HepG2 (cell line): ENCODE results near the gene NKPD1. TPM values are rescaled to one million over a fixed set of nuclear protein-coding genes. Genes with fewer than 3 reads are reported as not detected.

ENCODE experiments used
- FOSL1 ChIP-seq: sonication (generic); formaldehyde crosslinking; IDR thresholded peaks from 2 replicates; pipeline ENCODE4 v1.9.0; 2021; ENCODE audit warnings: missing genetic modification reagents, borderline replicate concordance
- KIAA2018 ChIP-seq: sonication (generic); formaldehyde crosslinking; IDR thresholded peaks from 2 replicates; pipeline ENCODE4 v1.5.0; 2020; ENCODE audit warnings: mild to moderate bottlenecking, missing genetic modification reagents, borderline replicate concordance
- MAF1 ChIP-seq: sonication (generic); formaldehyde crosslinking; IDR thresholded peaks from 2 replicates; pipeline ENCODE4 v1.5.0; 2020; ENCODE audit warnings: missing genetic modification reagents, borderline replicate concordance
- MYC ChIP-seq: sonication (generic); formaldehyde crosslinking; IDR thresholded peaks from 2 replicates; pipeline ENCODE4 v1.9.0; 2021; ENCODE audit warnings: missing genetic modification reagents, borderline replicate concordance
- NCOR1 ChIP-seq: fragments of 200-600 bp; sonication (generic); IDR thresholded peaks from 2 replicates; pipeline ENCODE4 v1.7.0; 2017; ENCODE audit warnings: antibody characterized with exemption, low read length, borderline replicate concordance
- NR2F2 ChIP-seq: IDR thresholded peaks from 2 replicates; pipeline ENCODE4 v1.6.1; 2012; ENCODE audit warnings: low read depth, inconsistent platforms, borderline replicate concordance
- SMARCC2 ChIP-seq: fragments of 450-650 bp; IDR thresholded peaks from 2 replicates; pipeline ENCODE4 v1.6.1; 2017; ENCODE audit warnings: antibody characterized with exemption, mild to moderate bottlenecking
- ZNF253 ChIP-seq: sonication (generic); formaldehyde crosslinking; IDR thresholded peaks from 2 replicates; pipeline ENCODE4 v1.8.0; 2022; ENCODE audit warnings: mild to moderate bottlenecking, missing genetic modification reagents, borderline replicate concordance
- ZNF318 ChIP-seq: sonication (generic); formaldehyde crosslinking; IDR thresholded peaks from 2 replicates; pipeline ENCODE4 v1.4.0; 2020; ENCODE audit warnings: mild to moderate bottlenecking, missing genetic modification reagents
- ZNF350 ChIP-seq: sonication (generic); formaldehyde crosslinking; IDR thresholded peaks from 2 replicates; pipeline ENCODE4 v1.4.0; 2020; ENCODE audit warnings: mild to moderate bottlenecking, low read depth, missing genetic modification reagents, borderline replicate concordance
- ZNF550 ChIP-seq: sonication (generic); formaldehyde crosslinking; IDR thresholded peaks from 2 replicates; pipeline ENCODE4 v1.4.0; 2020; ENCODE audit warnings: mild to moderate bottlenecking, missing genetic modification reagents, borderline replicate concordance
- ZSCAN12 ChIP-seq: sonication (generic); formaldehyde crosslinking; IDR thresholded peaks from 2 replicates; pipeline ENCODE4 v1.9.0; 2021; ENCODE audit warnings: mild to moderate bottlenecking, missing genetic modification reagents
- polyA plus RNA-seq, 8 experiments: library from polyadenylated mRNA; depleted of rRNA in 3 of 8; stranded (reverse) in 7 of 8; unstranded in 1 of 8; fragments of >200 nt; fragmentation: Illumina TruSeq in 4 of 8; extraction: Trizol in 4 of 8; gene quantifications; 2 replicates each; pipeline versions ENCODE4 v1.2.1 to v1.2.3, GENCODE V29; 2011 to 2016; ENCODE audit warnings: low read depth in 4 of 8, missing spikeins in 1 of 8, mixed read lengths in 1 of 8; ENCODE audit not compliant: insufficient read depth in 1 of 8
- total RNA-seq, 5 experiments: library from RNA; depleted of rRNA; stranded (reverse); fragments of >200 nt; fragmentation: Illumina TruSeq; extraction: Trizol; gene quantifications; 2 replicates each; pipeline ENCODE4 v1.2.3, GENCODE V29; 2016; ENCODE audit warnings: low read depth in 1 of 5

The NKPD1 gene
- total and polyA plus RNA-seq, 2 of the 13 experiments (the other 11 are each of a cell fraction or from before 2014, with no cell fraction given): 0.03 TPM; not detected in 1

DNA sequence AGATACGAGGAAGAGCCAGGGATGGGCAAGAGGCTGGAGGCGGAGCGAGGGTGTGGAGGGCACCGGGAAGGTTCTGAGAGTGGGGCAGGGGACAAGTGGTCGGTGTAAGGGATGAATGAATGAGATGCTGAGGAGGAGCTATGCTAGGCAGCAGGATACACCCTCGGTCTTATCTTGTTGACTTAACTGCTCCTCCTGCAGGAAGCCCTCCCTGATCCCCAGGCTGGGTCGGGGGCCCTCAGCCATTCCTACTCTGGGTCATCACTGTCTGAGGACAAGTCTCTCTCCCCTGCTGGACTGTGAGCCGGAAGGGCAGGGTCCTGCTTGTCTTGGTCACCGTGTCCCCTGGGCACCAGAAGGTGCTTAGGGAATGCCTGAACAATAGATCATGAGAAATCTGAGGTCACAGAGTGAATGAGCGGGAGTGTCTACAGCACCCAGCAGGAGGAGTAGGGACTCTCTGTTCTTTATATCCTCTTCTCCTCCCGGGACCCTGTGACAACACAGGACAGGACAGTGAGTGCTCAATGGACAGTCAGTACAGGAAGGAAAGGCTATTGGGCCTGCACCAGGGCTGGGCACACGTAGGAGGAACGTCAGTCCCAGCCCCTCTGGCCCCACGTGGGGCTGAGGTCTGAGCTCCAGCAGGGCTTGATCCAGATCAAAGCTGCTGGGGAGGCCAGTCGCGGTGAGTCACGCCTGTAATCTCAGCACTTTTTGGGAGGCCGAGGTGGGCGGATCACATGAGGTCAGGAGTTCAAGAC, 6.5 kb downstream of the NKPD1 start (continued):
- TF ChIP-seq KIAA2018 (CRISPR knock-in tag) (no peak), MYC (CRISPR knock-in tag) (peak; percentile 67; the same call in 1 of the 2 replicates), NCOR1 (peak; percentile 57; the same call in 1 of the 2 replicates), ZNF253 (no peak), ZSCAN12 (CRISPR knock-in tag) (no peak), ZNF318 (CRISPR knock-in tag) (no peak), ZNF550 (no peak), FOSL1 (peak; percentile 92), SMARCC2 (no peak), ZNF350 (peak; percentile 77), MAF1 (CRISPR knock-in tag) (no peak), NR2F2 (no peak)
